Stimulated activated CD4-positive, alpha-beta T cell treated with anti-CD3 and anti-CD28 coated beads, Interleukin-2, amount 100 ng/mL, for 48 hours (primary cell): ENCODE measurements around the gene SLC25A13.
"Not testable (repeated sequence)": the region's sequence is repeated elsewhere in the genome, so short reads cannot be mapped to it uniquely, and the experiment has no call there.

ENCODE experiments used
- DNase-seq, 2 donors: peaks; one replicate each; pipeline ENCODE4 v3.0.0-alpha.2; 2020

SLC25A13 gene

DNA sequence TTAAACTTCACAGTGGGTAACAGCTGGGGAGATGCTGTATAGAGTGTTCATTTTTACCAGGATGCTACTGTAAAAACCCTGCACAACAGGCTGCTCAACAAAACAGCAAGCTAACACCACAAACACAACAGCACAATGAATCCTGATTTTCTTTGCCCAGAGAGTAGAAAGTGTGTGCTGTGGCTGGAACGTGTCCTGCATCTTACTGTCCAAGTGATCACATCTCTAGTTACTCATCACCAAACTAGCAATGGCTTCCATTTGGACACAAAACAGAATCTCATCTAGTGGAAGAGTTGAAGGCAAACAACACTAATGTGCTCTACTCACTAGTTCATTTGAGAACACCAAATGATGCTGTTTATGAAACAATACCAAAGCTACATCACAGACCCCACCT lies 121.2 kb downstream of the SLC25A13 start:
- DNase-seq: no peak

DNA sequence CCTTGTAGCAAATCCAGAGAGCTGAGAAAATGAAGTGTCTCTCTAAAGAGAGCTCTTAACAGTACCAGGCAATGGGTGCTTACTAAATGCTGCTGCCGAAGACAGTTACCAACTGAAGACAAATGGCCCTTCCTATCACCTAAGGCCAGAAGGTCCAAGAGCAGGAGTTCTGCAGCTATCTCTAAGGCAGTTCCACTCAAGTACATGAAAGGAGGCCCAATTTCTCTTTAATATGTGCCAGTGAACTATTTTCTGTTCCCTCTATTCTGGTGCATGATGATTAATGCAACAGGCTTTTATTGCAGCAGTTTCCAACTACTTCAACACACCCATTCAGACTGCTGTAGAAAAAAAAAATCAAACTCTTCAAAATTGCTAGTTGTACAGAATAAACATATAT lies 122.5 kb downstream of the SLC25A13 start:
- DNase-seq: no peak

DNA sequence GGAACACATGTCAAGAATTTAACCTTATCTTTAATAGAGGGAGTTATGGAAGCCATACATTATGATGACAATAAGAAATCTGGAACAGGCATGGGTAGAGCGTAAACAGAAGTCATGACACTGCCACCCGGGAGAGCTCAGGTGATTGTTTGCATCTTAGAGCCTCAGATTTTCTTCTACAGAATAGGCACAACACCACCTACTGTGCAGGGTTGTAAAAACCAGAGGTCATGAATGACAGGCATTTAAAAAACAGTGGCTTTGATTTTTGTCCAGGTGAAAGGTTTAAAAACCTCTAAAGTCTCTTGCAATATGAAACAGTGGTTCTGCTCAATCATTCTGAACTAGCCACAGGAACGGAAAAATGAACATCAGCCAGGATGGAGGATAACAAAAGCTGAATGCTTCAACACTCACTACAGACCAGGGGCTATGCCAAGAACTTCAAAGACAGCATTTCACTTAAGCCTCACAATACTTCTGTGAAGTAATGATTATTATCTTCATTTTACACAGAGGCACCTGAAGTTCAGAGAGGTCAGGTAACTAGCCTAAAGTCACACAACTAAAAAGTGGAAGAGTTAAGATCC lies 123.8 kb downstream of the SLC25A13 start:
- DNase-seq: no peak

DNA sequence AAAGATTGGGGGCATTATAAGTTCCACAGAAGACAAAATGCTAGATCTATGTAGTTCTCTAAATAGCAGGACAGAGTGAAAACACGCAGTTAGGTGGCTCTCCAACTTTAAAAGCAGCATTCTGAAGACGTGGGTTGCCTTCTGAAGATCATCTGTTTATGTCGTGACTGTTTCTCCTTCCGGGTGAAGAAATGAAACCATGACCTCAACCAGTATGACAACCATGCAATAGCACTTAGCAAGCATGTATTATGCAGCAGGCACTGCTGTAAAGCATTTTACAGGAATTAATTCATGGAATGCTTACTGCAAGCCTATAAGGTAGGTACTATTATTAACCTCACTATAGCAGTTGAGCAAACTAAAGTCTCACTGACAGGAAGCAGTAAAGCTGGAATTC lies 125.2 kb downstream of the SLC25A13 start:
- no peak for DNase-seq

DNA sequence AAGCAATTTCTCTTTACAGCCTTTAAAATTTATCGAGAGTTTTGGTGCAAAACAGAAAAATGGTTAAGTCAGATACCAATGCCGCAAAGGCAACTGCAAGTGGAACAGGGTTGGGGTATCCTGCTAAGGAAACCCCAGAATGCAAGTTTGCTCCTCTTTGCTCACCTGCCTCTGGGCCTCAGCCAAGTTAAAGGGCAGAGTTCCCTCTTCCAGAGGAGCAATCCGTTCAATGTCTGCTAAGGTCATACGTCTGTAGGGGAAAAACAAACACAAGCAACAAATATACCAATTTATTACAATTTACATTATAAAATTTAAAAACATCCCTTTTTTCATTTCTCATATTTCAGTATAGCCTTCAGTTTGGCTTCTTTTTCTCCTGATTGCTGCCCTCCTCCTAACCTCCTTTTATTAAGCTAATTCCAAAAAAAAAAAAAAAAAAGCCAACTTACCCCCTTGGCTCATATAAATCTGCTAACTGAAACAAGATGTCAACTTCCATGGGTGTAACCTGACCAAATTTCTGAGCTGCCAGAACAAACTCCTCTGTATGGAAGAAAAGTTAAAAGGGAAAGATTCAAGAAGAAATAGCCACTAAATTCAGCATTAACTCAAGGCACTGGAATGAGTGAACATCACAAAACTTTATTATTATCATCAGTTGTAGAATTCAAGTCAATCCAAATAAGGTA lies 132.6 kb downstream of the SLC25A13 start:
- no peak for DNase-seq

DNA sequence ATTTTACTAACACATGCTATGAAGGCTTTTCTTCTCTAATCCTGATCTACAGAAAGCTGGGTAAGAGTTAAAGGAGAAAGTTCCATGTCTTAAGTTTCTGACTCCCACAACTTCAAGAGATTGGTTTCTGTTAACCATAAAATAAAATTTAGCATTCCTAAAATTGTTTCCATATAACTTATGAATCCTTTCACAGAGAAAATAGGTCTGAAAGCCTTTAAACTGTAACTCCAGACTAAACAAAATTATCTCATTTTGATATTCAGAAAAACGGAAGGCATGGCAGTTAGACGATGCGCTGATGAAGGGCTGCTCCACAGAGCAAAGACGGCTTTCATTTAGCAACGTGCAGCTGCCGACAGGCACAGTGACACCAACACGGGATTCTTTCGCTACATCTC lies 133.3 kb downstream of the SLC25A13 start:
- no peak for DNase-seq

DNA sequence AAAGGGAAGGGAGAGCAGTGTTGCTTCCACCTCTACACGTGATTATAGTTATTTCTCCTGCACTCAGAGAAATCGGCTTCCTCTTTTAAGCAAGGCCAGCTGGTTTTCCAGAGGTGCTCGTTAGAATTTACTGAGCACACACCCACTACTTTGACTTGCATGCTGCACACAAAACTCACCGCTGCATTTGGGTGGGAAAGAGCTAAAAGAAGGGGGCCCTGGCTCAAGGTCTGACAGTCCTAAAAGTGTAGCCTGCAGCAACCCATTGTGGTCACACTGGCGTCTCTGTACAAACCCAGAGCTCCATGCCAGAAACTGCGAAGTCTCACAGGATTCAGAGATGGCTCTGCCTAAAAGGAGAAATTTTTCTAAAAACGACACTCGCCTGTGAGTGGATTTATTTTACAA lies 133.7 kb downstream of the SLC25A13 start:
- no peak for DNase-seq

DNA sequence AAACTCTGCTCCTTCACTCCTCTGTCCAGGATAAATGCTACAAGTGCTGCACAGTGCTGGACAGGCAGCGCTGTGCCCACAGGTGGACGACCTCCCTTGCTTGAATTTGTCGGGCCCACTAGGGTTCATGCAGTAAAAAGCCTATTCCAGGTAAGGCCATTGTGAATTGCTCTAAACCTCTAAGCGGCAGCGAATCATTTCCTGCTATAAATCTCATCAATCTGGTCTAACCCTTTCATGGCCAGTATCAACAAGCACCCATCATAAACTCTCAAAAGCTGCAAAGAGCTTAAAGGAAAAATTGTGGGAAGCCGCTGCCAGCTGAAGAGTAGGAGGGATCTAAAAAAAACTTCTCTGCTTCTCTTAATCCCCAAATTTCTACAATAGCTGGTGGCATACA lies 134.2 kb downstream of the SLC25A13 start:
- no peak for DNase-seq

DNA sequence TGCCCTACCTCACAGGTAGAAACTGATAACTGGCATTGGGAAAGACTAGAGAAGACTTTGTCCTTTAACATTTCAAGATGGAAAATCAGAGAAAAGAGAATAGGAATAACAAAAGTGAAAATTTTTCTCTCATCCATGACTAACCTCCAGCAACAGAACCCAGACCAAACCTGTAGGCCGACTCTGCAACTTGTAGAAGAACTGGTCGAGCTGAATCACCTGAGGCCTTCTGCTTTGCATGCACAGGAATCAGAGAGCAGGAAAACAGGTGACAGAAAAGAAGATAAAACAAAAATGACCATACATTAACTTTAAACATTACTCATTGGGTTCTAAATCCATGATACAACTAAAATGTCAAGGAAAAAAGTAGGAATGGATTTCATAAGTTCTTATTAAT lies 137.1 kb downstream of the SLC25A13 start:
- no peak for DNase-seq

DNA sequence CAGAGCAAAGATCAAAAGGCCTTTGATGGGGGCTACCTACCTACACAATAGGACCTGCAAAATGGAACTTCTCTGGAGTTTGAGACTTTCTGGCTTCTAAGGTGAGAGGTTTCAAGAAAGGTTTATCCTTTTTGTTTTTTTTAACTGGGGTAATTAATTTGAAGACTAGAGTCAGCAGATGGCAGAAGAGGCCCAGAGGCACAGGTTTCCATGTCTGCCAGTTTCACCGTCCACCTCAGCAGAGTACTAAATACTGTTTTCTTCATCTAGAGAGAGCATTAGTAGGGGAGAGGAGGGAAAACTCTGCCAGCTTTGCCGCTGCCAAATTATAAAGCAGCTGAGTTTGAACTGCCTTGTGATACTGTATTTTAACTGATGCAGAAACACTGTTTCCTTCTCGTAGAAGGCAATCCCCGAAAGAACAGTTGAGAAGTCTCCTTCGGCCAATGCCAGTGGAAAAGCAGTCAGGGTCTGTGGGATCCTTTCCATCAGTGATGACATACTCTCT lies 138.7 kb downstream of the SLC25A13 start:
- DNase-seq: no peak

DNA sequence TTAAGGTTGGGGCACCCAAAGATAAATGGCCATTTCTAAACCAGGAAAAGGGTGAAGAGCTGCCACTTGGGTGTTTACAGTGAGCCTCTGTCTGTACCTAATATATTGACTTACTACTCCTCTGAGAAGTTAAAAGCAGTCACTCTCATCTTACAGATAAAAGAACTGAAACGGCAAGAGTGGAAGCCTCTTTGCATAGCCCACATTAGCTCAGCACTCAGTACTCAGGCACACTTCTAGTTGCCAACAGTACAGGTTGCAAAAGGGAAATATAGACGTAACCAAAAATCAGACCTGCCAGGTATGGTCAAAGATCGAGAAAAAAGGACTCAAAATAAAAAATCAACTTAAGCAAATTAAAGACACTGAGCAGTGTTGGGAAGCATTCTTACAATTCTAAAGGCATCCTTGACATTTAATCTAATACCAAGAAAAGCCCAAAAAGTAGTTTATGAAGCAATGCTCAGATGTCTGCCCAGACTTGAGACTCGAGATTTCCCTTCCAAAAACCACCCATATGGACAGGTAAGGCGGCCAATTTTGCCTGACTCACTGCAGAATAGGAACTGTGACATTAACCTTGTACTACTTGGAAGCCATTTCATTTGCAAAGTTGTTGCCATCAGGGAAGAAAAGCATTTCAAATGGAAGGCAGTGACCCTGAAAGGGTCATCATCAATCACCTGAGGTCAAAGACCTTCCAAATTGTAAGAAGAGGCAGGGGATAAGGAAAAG lies 139.3 kb downstream of the SLC25A13 start:
- DNase-seq: no peak

DNA sequence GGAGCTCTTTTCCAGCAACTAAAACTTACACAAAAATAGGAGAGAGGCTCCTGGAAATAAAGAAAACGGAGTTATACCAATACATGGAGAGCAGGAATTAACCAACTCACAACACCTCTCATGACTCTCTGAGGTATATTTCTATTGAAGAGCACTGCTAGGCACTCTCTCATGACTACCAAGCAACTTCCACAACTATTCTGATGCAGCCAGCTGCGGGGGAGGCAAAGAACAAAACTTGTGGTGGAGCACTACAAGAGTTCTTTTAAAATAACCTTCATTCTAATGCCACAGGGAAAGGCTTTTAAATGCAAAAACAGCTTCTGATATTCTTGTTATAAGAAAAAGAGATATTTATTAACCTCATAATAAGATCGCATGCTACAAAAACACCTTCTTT lies 140.7 kb downstream of the SLC25A13 start:
- DNase-seq: no peak

DNA sequence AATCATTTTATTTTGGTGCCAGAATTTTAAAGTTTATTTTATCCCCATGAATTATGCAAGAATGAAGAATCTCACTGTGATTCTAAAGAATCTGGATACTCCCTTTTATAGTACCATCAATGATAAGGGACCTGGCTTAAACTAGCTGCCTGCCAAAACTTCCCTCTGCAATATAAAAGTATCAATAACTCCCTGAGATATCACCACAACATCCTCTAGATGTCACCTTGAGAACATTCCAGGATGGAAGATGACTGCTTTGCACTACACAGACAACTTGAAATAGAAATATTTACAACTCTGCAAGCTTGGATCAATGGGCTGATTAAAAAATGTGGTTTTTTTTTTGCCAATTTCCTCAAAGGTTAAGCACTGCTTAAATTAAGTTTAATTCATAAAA lies 142.1 kb downstream of the SLC25A13 start:
- DNase-seq: no peak

DNA sequence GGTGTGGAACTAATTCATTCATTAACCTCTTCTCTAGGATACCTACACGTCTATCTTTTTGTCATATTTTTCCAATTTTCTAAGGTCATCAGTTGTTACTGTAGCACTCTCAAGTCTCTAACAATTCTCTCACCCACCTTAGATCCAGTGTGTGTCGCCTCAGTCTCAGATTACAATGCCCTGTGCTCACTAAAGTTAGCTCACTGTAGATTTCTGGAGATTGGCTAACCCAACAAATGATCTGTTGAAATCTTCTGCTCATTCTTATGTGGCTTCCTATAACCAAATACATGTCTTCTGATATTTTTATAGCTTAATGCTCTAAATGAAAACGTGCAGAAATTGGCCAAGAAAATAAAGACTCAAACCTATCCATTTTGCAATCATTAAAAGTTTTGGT lies 142.6 kb downstream of the SLC25A13 start:
- DNase-seq: no peak

DNA sequence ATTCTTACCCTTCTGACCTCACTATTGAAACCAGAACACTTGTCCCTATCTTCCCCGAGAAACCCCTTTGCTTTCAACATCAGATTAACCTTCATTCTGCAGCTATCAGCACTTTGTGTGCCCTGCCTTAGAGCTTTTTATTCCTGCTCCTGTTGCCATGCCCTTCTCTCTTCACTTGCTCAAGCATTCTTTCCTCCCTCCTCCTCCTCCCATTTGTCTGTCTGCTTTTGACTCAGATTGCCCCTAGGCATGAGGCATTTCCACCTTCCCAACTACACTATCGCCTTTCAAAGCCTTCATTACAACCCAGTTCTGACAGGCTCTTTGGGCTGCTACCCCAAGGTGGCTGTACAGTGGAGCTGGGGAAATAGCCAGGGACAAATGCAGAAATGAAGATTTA lies 143.3 kb downstream of the SLC25A13 start:
- no peak for DNase-seq

DNA sequence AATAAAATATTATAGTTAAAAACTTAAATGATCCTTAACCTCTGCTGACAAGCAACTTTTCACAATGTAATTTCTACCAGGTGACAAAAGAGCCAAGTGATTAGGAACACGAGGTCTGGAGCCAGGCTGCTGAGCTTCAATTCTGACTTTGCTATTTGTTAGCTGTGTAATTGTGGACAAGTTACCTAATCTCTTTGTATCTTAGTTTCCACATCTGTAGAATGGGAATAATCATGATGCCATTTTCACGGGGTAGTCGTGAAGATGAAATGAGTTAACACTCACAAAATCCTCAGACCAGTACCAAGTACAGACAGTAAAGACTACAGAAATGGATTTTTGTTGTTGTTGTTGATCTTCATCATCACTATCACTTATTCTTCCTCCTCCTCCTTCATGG lies 144.5 kb downstream of the SLC25A13 start:
- no peak for DNase-seq

DNA sequence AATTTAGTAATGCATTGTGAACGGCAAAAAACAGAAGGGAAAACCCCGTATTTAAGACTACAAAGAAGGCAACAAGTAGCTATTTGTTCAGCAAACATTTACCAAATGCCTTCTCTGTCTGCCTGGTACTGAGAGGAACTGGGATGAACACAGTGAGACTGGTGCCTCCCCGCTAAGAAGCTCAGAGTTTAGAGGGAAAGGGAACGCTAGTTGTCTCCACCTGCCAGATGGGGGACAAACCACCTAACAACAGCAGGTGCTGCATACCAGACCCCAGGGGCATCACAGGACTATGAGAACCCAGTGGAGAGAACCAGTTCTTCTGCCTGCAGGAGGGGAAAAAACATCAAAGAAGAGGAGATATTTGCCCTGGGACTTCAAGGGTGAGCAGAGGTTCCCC lies 147.1 kb downstream of the SLC25A13 start:
- no peak for DNase-seq

DNA sequence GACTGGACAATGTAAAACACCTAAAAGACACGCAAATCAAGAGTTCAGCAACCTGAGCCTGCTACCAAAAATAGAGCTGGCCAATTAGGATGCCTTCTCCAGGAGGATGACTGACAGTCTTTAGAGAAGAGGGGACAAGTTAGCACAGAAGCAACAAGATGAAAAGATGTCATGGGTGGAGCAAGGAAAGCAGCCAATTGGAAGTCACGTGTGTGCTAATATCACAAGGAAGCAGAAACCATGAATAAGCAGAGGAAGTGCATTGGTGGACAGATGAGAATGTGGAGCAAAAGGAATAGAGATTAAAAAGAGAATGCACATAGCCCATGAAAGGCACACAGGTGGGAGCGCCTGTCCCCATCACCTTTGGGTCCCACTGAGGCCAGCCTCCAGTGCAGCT lies 148.1 kb downstream of the SLC25A13 start:
- DNase-seq: no peak

DNA sequence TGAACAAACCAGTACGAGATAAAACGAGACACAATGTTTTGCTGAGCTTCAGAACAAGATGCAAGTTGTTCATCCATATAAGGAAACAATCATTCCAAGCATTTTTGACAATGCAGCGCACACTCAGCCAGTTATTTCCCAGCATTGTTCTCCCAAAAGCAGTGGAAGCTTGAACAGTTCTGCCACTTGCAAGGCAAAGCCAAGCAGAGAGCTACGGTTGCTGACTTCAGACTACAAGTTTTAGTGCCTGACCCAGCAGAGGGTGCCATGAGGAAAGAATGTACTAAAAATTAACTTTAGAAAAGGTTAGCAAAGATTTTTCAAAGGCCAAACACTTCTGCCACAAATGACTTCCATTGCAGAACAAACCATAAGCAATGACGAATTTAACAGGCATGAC lies 152.5 kb downstream of the SLC25A13 start:
- DNase-seq: no peak

DNA sequence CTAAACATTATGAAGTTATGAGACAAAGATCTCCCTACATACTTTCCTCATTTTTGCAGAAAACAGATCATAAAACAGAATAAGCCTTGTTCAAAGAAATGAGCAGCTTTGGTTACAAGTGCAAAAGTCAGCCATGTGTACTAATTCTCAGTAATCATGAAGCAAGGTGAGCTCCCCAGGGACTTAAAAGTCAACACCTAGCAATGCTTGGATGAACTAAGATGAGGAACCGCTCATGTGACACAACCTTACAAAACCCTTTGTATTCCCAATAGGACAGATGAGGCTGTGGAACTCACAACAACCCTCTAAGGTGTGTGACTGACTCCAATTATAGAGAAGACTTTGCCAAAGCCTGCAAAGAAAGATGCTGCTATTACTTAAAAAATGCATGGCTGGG lies 154.5 kb downstream of the SLC25A13 start:
- no peak for DNase-seq

DNA sequence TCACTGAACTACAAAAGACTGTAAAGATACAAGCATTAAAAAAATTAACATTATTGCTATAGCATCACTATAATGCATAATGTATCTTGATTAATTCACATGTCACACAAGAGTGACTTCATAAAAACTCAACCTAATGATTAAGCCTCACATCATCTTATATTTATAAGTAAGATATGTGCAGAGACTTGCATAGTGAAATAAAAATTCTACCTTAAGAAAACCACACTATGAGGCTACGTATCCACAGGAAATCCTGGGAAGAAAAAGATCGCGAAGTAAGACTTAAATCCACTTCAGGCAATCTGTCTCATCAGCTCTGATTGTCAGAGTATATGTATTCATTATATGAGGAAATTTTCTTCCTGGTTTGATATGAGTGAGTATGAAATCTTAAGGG lies 160.0 kb downstream of the SLC25A13 start:
- DNase-seq: no peak

DNA sequence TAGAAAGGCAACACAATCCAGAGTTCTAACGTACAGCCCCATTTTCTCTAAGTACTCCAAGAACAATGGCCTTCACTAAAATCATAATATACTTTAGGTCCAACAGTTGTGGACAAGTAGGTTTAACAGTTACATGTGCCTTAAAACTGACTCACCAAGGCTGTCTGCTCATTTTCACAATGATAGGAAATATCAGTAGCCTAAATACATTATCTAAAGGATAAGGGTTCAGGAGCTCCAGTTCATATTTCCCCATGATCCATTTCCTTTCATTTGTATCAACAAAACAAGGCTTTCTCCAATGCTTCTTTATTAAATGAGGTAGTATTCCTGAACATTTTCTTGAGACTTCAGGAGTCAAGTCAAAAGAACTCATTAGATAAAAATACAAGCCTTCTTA lies 164.0 kb downstream of the SLC25A13 start:
- no peak for DNase-seq

DNA sequence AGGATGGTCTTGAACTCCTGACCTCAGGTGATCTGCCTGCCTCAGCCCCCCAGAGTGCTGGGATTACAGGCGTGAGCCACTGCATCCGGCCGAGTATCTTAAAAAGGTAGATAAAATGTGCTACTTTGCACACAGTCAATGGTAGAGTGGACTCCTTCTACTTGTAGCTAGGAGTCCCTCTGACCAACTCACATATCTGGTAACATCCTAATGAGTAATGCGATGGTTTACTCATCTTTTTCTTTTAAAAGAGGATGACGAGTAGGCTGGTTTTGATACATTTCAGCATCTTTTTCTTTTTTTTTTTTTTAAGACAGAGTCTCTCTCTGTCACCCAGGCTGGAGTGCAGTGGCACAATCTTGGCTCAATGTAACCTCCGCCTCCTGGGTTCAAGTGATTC lies 167.4 kb downstream of the SLC25A13 start:
- not testable (repeated sequence) for DNase-seq

DNA sequence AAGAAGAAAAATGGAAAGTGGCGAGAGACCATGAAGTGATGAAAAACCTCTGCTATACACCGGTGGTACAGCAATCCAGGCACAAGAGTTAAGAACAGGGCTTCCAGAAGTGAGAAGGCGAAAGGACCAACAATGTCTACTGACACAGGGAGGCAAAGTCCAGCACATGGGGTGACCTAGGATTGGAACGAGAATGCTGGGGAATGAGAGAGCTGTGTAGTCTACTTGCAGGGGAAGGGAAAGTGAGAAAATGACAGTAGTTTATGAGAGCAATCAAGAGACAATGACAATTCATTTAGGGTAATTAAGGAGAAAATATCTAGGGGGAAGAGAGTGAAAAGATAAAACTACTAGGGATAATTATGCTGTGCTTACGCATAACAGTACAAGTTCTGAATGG lies 169.2 kb downstream of the SLC25A13 start:
- DNase-seq: no peak
